Activated T-helper 1 cell treated with anti-CD3 and anti-CD28 coated beads, Interleukin-12 subunit alpha, Interleukin-12 subunit beta, Interleukin-2, Interleukin-4 antibody, amounts not matched to agents 30 ng/mL and 10 ng/mL and 1 ng/mL, durations not matched to agents 14 hours and 24 hours and 36 hours (primary cell): Measurements from ENCODE around the gene CFAP206. TPM values are rescaled to one million over a fixed set of nuclear protein-coding genes. Genes with fewer than 3 reads are reported as not detected.

ENCODE experiments used
- DNase-seq: peaks from one replicate; pipeline ENCODE4 v3.0.0; 2021; ENCODE audit warnings: low spot score
- H3K27ac Mint-ChIP-seq: one replicate; pipeline ENCODE4 v1.8.0; 2021; ENCODE audit warnings: mild to moderate bottlenecking, mixed read lengths
- H3K27me3 Mint-ChIP-seq: one replicate; pipeline ENCODE4 v1.8.0; 2022; ENCODE audit warnings: mild to moderate bottlenecking, moderate library complexity, mixed read lengths; ENCODE audit not compliant: insufficient read depth
- H3K36me3 Mint-ChIP-seq: one replicate; pipeline ENCODE4 v1.8.0; 2021; ENCODE audit warnings: low read depth, mixed read lengths
- H3K4me1 Mint-ChIP-seq: one replicate; pipeline ENCODE4 v1.8.0; 2021; ENCODE audit warnings: low read depth, mixed read lengths
- H3K4me3 Mint-ChIP-seq: one replicate; pipeline ENCODE4 v1.8.0; 2021; ENCODE audit warnings: mild to moderate bottlenecking, moderate library complexity, mixed read lengths
- H3K9me3 Mint-ChIP-seq: one replicate; pipeline ENCODE4 v1.8.0; 2021; ENCODE audit warnings: mixed read lengths
- intact Hi-C: fragments of 100-400 bp; cut with micrococcal nuclease; formaldehyde crosslinking; loops from one replicate; pipeline ENCODE4 v1.15.1; 2024
- total RNA-seq: library from RNA; stranded (reverse); gene quantifications from 2 replicates; pipeline ENCODE4 v1.2.3, GENCODE V29; 2022

Gene CFAP206
- total RNA-seq, 1 donor from 2014 or later: not detected

DNA sequence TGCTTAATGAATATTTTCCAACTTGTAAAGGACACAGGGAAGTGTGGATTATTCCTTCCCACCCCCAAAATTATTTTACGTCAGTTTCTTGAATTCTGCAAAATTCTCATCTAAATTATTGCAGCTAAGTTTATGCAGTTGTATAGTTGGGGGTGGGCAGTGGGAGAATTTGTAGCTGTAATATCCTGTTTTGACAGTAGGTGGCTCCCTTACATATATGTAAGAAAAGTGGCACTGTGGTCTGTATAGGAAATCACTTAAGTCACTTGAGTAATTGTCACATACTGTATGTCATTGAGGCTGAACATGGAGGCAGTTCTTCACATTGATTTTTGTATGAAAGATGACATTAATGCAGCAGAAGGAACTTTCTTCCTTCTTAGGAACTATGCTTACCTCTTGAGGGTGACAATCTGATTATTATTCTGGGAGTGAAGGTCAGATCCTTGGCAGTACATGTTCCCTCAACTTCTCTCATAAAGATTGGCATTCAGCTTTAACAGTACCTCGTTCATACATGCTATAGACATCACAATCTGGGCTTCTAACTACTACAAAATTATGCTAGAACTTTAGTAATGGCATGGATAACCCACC is 14.6 kb upstream of the CFAP206 start:
- Mint-ChIP-seq H3K27me3 (no peaks in the 10 kb centered on the region), H3K4me3 (no peak overlapping the region), H3K27ac (no peak overlapping the region), H3K9me3 (no peaks in the 10 kb centered on the region), H3K4me1 (no peaks in the 10 kb centered on the region), H3K36me3 (no peaks in the 10 kb centered on the region)
- peak; percentile 14 for DNase-seq
- intact Hi-C loops: loop anchor here (1.0 to 10.0 kb wide), 11 partner anchors 15 to 1478 kb away; partner anchors contain the start of genes AKIRIN2 and ORC3

- Mint-ChIP-seq H3K4me3 (no peak overlapping the region), H3K4me1 (no peaks in the 10 kb centered on the region), H3K27me3 (no peaks in the 10 kb centered on the region), H3K27ac (no peak overlapping the region), H3K9me3 (no peaks in the 10 kb centered on the region), H3K36me3 (no peaks in the 10 kb centered on the region)
- no peak for DNase-seq
- intact Hi-C loops: loop anchor here (10.0 kb wide), 1 partner anchor 331 kb away; no protein-coding TSS in a partner anchor
Measured at GRCh38 chr6:87395431-87395830, 12.3 kb upstream of the CFAP206 start.

- intact Hi-C loops: loop anchor here (10.0 kb wide), 1 partner anchor 332 kb away; no protein-coding TSS in a partner anchor
- Mint-ChIP-seq H3K4me3 (no peak overlapping the region), H3K36me3 (no peaks in the 10 kb centered on the region)
Measured at GRCh38 chr6:87396595-87397392, 11.0 kb upstream of the CFAP206 start.

DNA sequence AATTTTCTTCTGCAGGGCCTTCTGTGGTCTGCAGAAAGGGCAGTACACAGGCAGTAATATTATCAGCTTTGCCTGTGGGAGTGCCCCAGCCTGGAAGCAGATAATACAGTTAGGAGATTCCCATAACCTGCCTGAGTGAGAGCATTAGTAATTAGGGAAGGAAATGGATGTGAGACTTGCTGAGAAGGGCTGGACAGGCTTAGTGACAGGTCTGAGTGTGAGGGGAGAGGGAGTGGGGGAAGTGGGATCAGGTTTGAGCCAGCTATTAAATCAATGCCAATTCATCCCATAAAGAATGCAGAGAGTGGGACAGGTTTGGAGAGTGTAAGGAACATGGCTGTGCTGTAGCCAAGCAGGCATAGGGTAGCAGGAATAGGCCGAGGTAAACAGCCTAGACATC is 10.1 kb upstream of the CFAP206 start:
- H3K4me3 Mint-ChIP-seq: no peak overlapping the region
- H3K36me3 Mint-ChIP-seq: no peaks in the 10 kb centered on the region
- no peaks in the 10 kb centered on the region for H3K4me1 Mint-ChIP-seq
- H3K27me3 Mint-ChIP-seq: no peaks in the 10 kb centered on the region
- intact Hi-C loops: loop anchor here (10.0 kb wide), 1 partner anchor 333 kb away; no protein-coding TSS in a partner anchor
- H3K9me3 Mint-ChIP-seq: no peaks in the 10 kb centered on the region
- DNase-seq: no peak
- no peak overlapping the region for H3K27ac Mint-ChIP-seq

More at GRCh38 chr6:87396595-87397392, 11.0 kb upstream of the CFAP206 start:
- Mint-ChIP-seq H3K4me1 (no peaks in the 10 kb centered on the region), H3K27ac (no peak overlapping the region), H3K9me3 (no peaks in the 10 kb centered on the region), H3K27me3 (no peaks in the 10 kb centered on the region)
- no peak for DNase-seq

GRCh38 chr6:87401832-87402231 is 5.9 kb upstream of the CFAP206 start:
- no peak for DNase-seq
- intact Hi-C loops: no loop called here
- Mint-ChIP-seq H3K27ac (no peak overlapping the region), H3K9me3 (no peaks in the 10 kb centered on the region), H3K4me1 (no peaks in the 10 kb centered on the region), H3K27me3 (peaks cover 13% of the 10 kb centered on the region), H3K36me3 (no peaks in the 10 kb centered on the region), H3K4me3 (no peak overlapping the region)

DNA sequence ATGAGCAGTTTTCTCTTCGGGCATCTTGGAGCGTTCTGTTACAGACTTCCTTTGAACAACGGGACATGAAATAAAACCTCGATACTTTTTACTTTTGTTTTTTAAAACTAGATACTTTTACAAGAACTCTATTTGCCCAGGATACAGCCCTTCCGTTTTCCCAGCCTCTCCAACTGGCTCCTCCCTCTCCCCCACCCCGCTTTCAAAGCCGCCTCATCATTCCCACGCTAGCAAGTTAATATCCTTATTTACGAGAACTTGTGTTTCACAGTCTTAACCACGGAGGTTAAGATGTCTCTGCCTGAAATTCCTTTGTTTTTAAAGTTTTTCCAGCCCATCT is 241 bp upstream of the CFAP206 start:
- Mint-ChIP-seq H3K27me3 (peaks cover 28% of the 10 kb centered on the region), H3K9me3 (no peaks in the 10 kb centered on the region), H3K27ac (no peak overlapping the region), H3K4me3 (peak overlapping the region; percentile 84), H3K4me1 (peaks cover 16% of the 10 kb centered on the region), H3K36me3 (no peaks in the 10 kb centered on the region)
- no peak for DNase-seq
- intact Hi-C loops: loop anchor here (5.0 kb wide), 2 partner anchors 1460 to 1555 kb away; partner anchors contain the start of gene RNGTT

GRCh38 chr6:87408721-87409155 is 966 bp downstream of the CFAP206 start:
- H3K4me1 Mint-ChIP-seq: peaks cover 16% of the 10 kb centered on the region
- intact Hi-C loops: loop anchor here (1.0 to 5.0 kb wide), 8 partner anchors 15 to 1554 kb away; partner anchors contain the start of genes AKIRIN2, ORC3, RNGTT and SLC35A1
- H3K36me3 Mint-ChIP-seq: no peaks in the 10 kb centered on the region
- no peaks in the 10 kb centered on the region for H3K9me3 Mint-ChIP-seq
- no peak for DNase-seq
- H3K27ac Mint-ChIP-seq: peak overlapping the region; percentile 76
- peak overlapping the region; percentile 84 for H3K4me3 Mint-ChIP-seq
- H3K27me3 Mint-ChIP-seq: peaks cover 28% of the 10 kb centered on the region

- H3K9me3 Mint-ChIP-seq: no peaks in the 10 kb centered on the region
- no peak overlapping the region for H3K4me3 Mint-ChIP-seq
- H3K27me3 Mint-ChIP-seq: peaks cover 18% of the 10 kb centered on the region
- no peaks in the 10 kb centered on the region for H3K4me1 Mint-ChIP-seq
- H3K36me3 Mint-ChIP-seq: no peaks in the 10 kb centered on the region
- H3K27ac Mint-ChIP-seq: no peak overlapping the region
- no peak for DNase-seq
- intact Hi-C loops: no loop called here
Measured at GRCh38 chr6:87419266-87419665, 11.5 kb downstream of the CFAP206 start.

DNA sequence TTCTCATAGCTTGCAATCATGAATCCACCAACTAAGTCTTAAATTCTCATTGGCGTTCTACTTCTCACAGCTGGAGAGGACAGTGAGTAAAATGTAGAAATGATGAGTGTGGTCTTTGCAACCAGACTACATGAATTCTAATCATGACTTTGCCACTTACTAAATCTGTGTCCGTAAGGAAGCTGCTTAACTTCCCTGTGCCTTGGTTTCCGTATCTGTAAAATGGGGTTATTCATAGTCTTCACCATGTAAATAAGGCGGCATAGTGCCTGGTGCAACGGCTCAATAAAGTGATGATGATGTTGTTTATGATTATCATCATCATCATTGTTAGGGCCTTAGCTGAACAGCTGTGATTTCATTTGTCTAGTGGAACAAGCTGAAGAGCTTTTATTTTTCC is 12.6 kb downstream of the CFAP206 start:
- intact Hi-C loops: no loop called here
- DNase-seq: no peak
- Mint-ChIP-seq H3K4me3 (no peak overlapping the region), H3K27me3 (peaks cover 14% of the 10 kb centered on the region), H3K27ac (no peak overlapping the region), H3K9me3 (no peaks in the 10 kb centered on the region), H3K36me3 (no peaks in the 10 kb centered on the region), H3K4me1 (no peaks in the 10 kb centered on the region)

DNA sequence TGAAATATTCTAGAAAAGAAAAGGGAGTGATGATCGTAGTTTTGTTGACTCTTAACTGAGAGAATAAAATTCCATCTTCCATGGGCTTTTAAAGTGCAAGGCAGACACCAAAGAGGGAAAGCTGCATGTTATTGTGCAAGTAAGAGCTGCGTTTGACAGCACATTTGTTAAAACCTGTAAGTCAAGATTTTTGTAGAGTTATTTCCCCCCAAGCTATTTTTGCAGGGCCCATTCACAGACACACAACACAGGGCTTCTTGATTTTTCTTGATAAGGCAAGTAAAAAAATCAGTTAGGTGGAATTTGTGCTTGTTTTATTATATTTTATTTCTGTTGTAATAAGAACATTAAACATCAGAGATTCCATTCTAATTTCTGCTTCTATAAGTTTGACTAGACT is 13.8 kb downstream of the CFAP206 start:
- no peak for DNase-seq
- no peaks in the 10 kb centered on the region for H3K36me3 Mint-ChIP-seq
- H3K27ac Mint-ChIP-seq: no peak overlapping the region
- no peaks in the 10 kb centered on the region for H3K4me1 Mint-ChIP-seq
- no peak overlapping the region for H3K4me3 Mint-ChIP-seq
- no peaks in the 10 kb centered on the region for H3K9me3 Mint-ChIP-seq
- peaks cover 16% of the 10 kb centered on the region for H3K27me3 Mint-ChIP-seq
- intact Hi-C loops: no loop called here

GRCh38 chr6:87426789-87427188 is 19.0 kb downstream of the CFAP206 start:
- Mint-ChIP-seq H3K4me3 (no peak overlapping the region), H3K27me3 (peaks cover 14% of the 10 kb centered on the region), H3K36me3 (no peaks in the 10 kb centered on the region), H3K9me3 (no peaks in the 10 kb centered on the region), H3K4me1 (no peaks in the 10 kb centered on the region), H3K27ac (no peak overlapping the region)
- intact Hi-C loops: no loop called here
- DNase-seq: no peak

DNA sequence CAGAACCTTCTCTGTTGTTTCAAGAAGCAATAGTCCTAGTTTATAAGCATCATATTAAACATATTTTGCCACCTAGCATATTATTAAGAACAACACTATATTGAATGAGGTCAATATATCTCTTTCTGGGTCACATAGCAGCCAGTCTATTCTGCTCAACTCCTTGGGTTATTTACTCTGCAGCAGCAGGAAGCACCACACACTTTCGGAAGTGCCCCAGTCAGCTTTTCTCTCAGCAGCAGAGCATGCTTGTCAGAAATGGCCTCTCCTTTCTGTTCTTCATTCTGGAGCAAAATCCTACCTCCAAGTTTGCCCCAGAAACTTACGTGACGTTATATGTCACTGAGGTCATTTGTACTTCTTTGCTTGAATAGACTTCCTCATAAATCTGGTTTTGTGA is 22.7 kb downstream of the CFAP206 start:
- Mint-ChIP-seq H3K4me1 (no peaks in the 10 kb centered on the region), H3K4me3 (no peak overlapping the region), H3K27me3 (peaks cover 14% of the 10 kb centered on the region), H3K36me3 (no peaks in the 10 kb centered on the region), H3K9me3 (no peaks in the 10 kb centered on the region), H3K27ac (no peak overlapping the region)
- no peak for DNase-seq
- intact Hi-C loops: no loop called here

DNA sequence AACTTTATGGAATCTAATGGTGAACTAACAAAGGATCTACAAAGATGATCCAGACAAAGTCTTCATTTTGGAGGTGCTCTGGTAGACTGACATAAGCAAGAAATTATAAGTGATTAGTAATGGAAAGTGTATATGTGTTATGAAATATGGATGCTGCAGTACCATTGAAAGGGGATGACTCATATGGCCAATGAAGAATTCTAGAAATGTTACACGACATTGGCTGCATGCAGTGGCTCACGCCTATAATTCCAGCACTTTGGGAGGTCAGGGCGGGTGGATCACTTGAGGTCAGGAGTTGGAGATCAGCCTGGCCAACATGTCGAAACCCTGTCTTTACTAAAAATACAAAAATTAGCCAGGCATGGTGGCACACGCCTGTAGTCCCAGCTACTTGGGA is 23.5 kb downstream of the CFAP206 start:
- Mint-ChIP-seq H3K4me3 (no peak overlapping the region), H3K36me3 (no peaks in the 10 kb centered on the region), H3K27me3 (peaks cover 10% of the 10 kb centered on the region), H3K27ac (no peak overlapping the region), H3K9me3 (no peaks in the 10 kb centered on the region), H3K4me1 (no peaks in the 10 kb centered on the region)
- DNase-seq: no peak
- intact Hi-C loops: no loop called here
